ENCODE results near the gene ZPR1. TPM values are rescaled to one million over a fixed set of nuclear protein-coding genes. Genes with fewer than 3 reads are reported as not detected.

Gene ZPR1
- total and polyA plus RNA-seq, 2 donors (not counting 1 experiment from before 2014, with no cell fraction given) = 17.9 to 63.1 TPM

- ChIA-PET POLR2A (no interaction called here), CTCF (no interaction called here)
- H3K4me3 Mint-ChIP-seq = no peak within 1 kb of the TSS
- TF ChIP-seq EZH2 (IDR thresholded peaks at IDR 0.05; ENCODE audit: borderline replicate concordance, insufficient read depth, low read depth, low read length, poor library complexity, severe bottlenecking) (no peak), CTCF (IDR thresholded peaks at IDR 0.05) (no peak)
- no peak for ATAC-seq (ENCODE audit: low read depth)
- Histone ChIP-seq H2AFZ (ENCODE audit: insufficient read depth, low read depth, low read length, poor library complexity, severe bottlenecking) (no peak within 1 kb of the TSS), H3K4me2 (replicated peaks; ENCODE audit: low read depth, low read length, poor library complexity, severe bottlenecking) (no peak within 1 kb of the TSS), H4K20me1 (ENCODE audit: control insufficient read depth, insufficient read depth, low read length, poor library complexity, severe bottlenecking) (no peaks in the 10 kb centered on the region), H3K4me3 (ENCODE audit: control extremely low read depth in 1 of 5, extremely low read depth in 1 of 5, insufficient read depth in 1 of 5, low read depth in 2 of 5, low read length in 4 of 5) (no peak within 1 kb of the TSS), H3K9me3 (ENCODE audit: control extremely low read depth in 1 of 3, control insufficient read depth in 2 of 3, insufficient read depth in 1 of 3, low read length in 2 of 3) (no peaks in the 10 kb centered on the region), H3K27me3 (replicated peaks in 1 of 4; ENCODE audit: control extremely low read depth in 1 of 4, control insufficient read depth in 3 of 4, insufficient read depth in 4 of 4, low read length in 3 of 4) (no peaks in the 10 kb centered on the region), H3K4me1 (ENCODE audit: control insufficient read depth in 2 of 2, insufficient read depth in 2 of 2, low read length in 2 of 2) (no peaks in the 10 kb centered on the region), H3K27ac (ENCODE audit: low read length in 2 of 2) (no peak within 1 kb of the TSS), H3K9ac (ENCODE audit: low read length) (no peak within 1 kb of the TSS), H3K36me3 (replicated peaks in 1 of 2; ENCODE audit: control extremely low read depth in 1 of 2, control insufficient read depth in 1 of 2, extremely low read depth in 1 of 2, insufficient read depth in 2 of 2, low read length in 1 of 2) (no peaks in the 10 kb centered on the region), H3K79me2 (ENCODE audit: control insufficient read depth, insufficient read depth, low read length) (no peaks in the 10 kb centered on the region)
- WGBS (ENCODE audit: insufficient coverage) = 68% methylated on average over 8 of the region's 9 CpGs
- peaks cover 2% of the 10 kb centered on the region for H3K4me1 Mint-ChIP-seq
- intact Hi-C loops (cut with micrococcal nuclease) = no loop called here
- no peaks in the 10 kb centered on the region for H3K9me3 Mint-ChIP-seq (ENCODE audit: insufficient read depth)
- DNase-seq = no peak
- H3K27ac Mint-ChIP-seq = no peak within 1 kb of the TSS
- peaks cover 4% of the 10 kb centered on the region for H3K27me3 Mint-ChIP-seq
Measured at GRCh38 chr11:116829525-116830183, 41.8 kb upstream of the ZPR1 start, which contains the start of gene APOC3. Gene APOC3, plus strand, starts transcription at chr11:116829907. Its CDS starts 676 bp downstream, at chr11:116830583.

GRCh38 chr11:116828632-116829524 lies 41.1 kb upstream of the ZPR1 start:
- no peak overlapping the region for H3K4me3 Mint-ChIP-seq
- no peak overlapping the region for H3K27ac ChIP-seq (ENCODE audit: low read length in 2 of 2)
- intact Hi-C loops (cut with micrococcal nuclease) = no loop called here
- DNase-seq (no peak), ATAC-seq (ENCODE audit: low read depth) (no peak)
- H3K79me2 ChIP-seq (ENCODE audit: control insufficient read depth, insufficient read depth, low read length) = no peaks in the 10 kb centered on the region
- CTCF ChIA-PET = interaction anchor here (1.0 kb wide), 1 partner anchor 277 kb away, joined by 3 read pairs; no protein-coding TSS in a partner anchor
- H2AFZ ChIP-seq (ENCODE audit: insufficient read depth, low read depth, low read length, poor library complexity, severe bottlenecking) = no peak overlapping the region
- peaks cover 4% of the 10 kb centered on the region for H3K27me3 Mint-ChIP-seq
- H3K4me2 ChIP-seq (replicated peaks; ENCODE audit: low read depth, low read length, poor library complexity, severe bottlenecking) = no peak overlapping the region
- H4K20me1 ChIP-seq (ENCODE audit: control insufficient read depth, insufficient read depth, low read length, poor library complexity, severe bottlenecking) = no peaks in the 10 kb centered on the region
- no peak overlapping the region for H3K9ac ChIP-seq (ENCODE audit: low read length)
- H3K36me3 ChIP-seq (replicated peaks in 1 of 2; ENCODE audit: control extremely low read depth in 1 of 2, control insufficient read depth in 1 of 2, extremely low read depth in 1 of 2, insufficient read depth in 2 of 2, low read length in 1 of 2) = no peaks in the 10 kb centered on the region
- no peaks in the 10 kb centered on the region for H3K4me1 Mint-ChIP-seq
- POLR2A ChIA-PET = no interaction called here
- WGBS (ENCODE audit: insufficient coverage) = 68% methylated on average over 9 of the region's 16 CpGs
- H3K9me3 Mint-ChIP-seq (ENCODE audit: insufficient read depth) = no peaks in the 10 kb centered on the region
- TF ChIP-seq EZH2 (IDR thresholded peaks at IDR 0.05; ENCODE audit: borderline replicate concordance, insufficient read depth, low read depth, low read length, poor library complexity, severe bottlenecking) (no peak), CTCF (IDR thresholded peaks at IDR 0.05) (no peak)
- H3K4me1 ChIP-seq (ENCODE audit: control insufficient read depth in 2 of 2, insufficient read depth in 2 of 2, low read length in 2 of 2) = no peaks in the 10 kb centered on the region
- H3K27ac Mint-ChIP-seq = no peak overlapping the region
- no peaks in the 10 kb centered on the region for H3K27me3 ChIP-seq (replicated peaks in 1 of 4; ENCODE audit: control extremely low read depth in 1 of 4, control insufficient read depth in 3 of 4, insufficient read depth in 4 of 4, low read length in 3 of 4)
- H3K9me3 ChIP-seq (ENCODE audit: control extremely low read depth in 1 of 3, control insufficient read depth in 2 of 3, insufficient read depth in 1 of 3, low read length in 2 of 3) = no peaks in the 10 kb centered on the region
- no peak overlapping the region for H3K4me3 ChIP-seq (ENCODE audit: control extremely low read depth in 1 of 5, extremely low read depth in 1 of 5, insufficient read depth in 1 of 5, low read depth in 2 of 5, low read length in 4 of 5)
